ENCODE data around the gene PTX3. TPM values are rescaled to one million over a fixed set of nuclear protein-coding genes. Genes with fewer than 3 reads are reported as not detected.

The PTX3 gene
- total and polyA plus RNA-seq, 4 donors = 0.17 to 0.66 (median 0.28) TPM; not detected in 1

- DNase-seq (ENCODE audit: low spot score) = no peak
- no peaks in the 10 kb centered on the region for H3K36me3 ChIP-seq (ENCODE audit: control insufficient read depth in 4 of 4, insufficient read depth in 3 of 4, low read depth in 1 of 4, low read length in 3 of 4)
- no peak for TF ChIP-seq RAD21 (IDR thresholded peaks at IDR 0.05)
- TF ChIP-seq TAF1 (conservative IDR thresholded peaks at IDR 0.05) = no peak
- TF ChIP-seq HNF4G (IDR thresholded peaks at IDR 0.05) = no peak
- no peak for TF ChIP-seq CTCF (IDR thresholded peaks at IDR 0.05; ENCODE audit: low read depth, low read length, missing input control)
- no peak for TF ChIP-seq NR2F2 (IDR thresholded peaks at IDR 0.05)
- no peak for TF ChIP-seq MAX (IDR thresholded peaks at IDR 0.05)
- TF ChIP-seq ATF3 (IDR thresholded peaks at IDR 0.05) = no peak
- TF ChIP-seq FOXA2 (IDR thresholded peaks at IDR 0.05) = no peak
- no peak for TF ChIP-seq SP1 (IDR thresholded peaks at IDR 0.05)
- TF ChIP-seq GABPA (IDR thresholded peaks at IDR 0.05 in 1 of 2, conservative IDR thresholded peaks at IDR 0.05 in 1 of 2) = no peak
- TF ChIP-seq ZBTB33 (IDR thresholded peaks at IDR 0.05) = no peak
- TF ChIP-seq RXRA (IDR thresholded peaks at IDR 0.05) = no peak
- no peak for TF ChIP-seq YY1 (IDR thresholded peaks at IDR 0.05)
- no peak for TF ChIP-seq REST (IDR thresholded peaks at IDR 0.05)
- TF ChIP-seq FOXA1 (IDR thresholded peaks at IDR 0.05) = no peak
- TF ChIP-seq JUND (IDR thresholded peaks at IDR 0.05) = no peak
- TF ChIP-seq EGR1 (IDR thresholded peaks at IDR 0.05; ENCODE audit: low read depth in 2 of 2) = no peak
- H3K27me3 ChIP-seq (ENCODE audit: control insufficient read depth in 4 of 4, insufficient read depth in 4 of 4, low read length in 3 of 4) = no peaks in the 10 kb centered on the region
- H3K9me3 ChIP-seq (ENCODE audit: control insufficient read depth in 4 of 4, low read length in 3 of 4) = no peaks in the 10 kb centered on the region
- H3K4me3 ChIP-seq (ENCODE audit: low read depth in 1 of 3, low read length in 3 of 3) = no peak overlapping the region
- H3K9ac ChIP-seq (ENCODE audit: low read depth in 1 of 2, low read length in 2 of 2) = no peak overlapping the region
- H3K27ac ChIP-seq (ENCODE audit: low read depth in 1 of 2, low read length in 2 of 2) = no peak overlapping the region
- no peaks in the 10 kb centered on the region for H3K4me1 ChIP-seq (ENCODE audit: control insufficient read depth in 4 of 4, insufficient read depth in 4 of 4, low read length in 3 of 4)
Observed at GRCh38 chr3:157393113-157393512, 43.5 kb upstream of the PTX3 start.

GRCh38 chr3:157394411-157394810 lies 42.2 kb upstream of the PTX3 start:
- H3K4me3 ChIP-seq (ENCODE audit: low read depth in 1 of 3, low read length in 3 of 3) = no peak overlapping the region
- no peak for DNase-seq (ENCODE audit: low spot score)

More at GRCh38 chr3:157394411-157394810, 42.2 kb upstream of the PTX3 start:
- H3K4me1 ChIP-seq (ENCODE audit: control insufficient read depth in 4 of 4, insufficient read depth in 4 of 4, low read length in 3 of 4) = no peaks in the 10 kb centered on the region
- H3K9me3 ChIP-seq (ENCODE audit: control insufficient read depth in 4 of 4, low read length in 3 of 4) = no peaks in the 10 kb centered on the region
- TF ChIP-seq FOXA2 (IDR thresholded peaks at IDR 0.05) = no peak
- TF ChIP-seq RAD21 (IDR thresholded peaks at IDR 0.05) = no peak
- TF ChIP-seq JUND (IDR thresholded peaks at IDR 0.05) = no peak
- no peak for TF ChIP-seq HNF4A (conservative IDR thresholded peaks at IDR 0.05)
- no peak for TF ChIP-seq CTCF (IDR thresholded peaks at IDR 0.05; ENCODE audit: low read depth, low read length, missing input control)
- WGBS = 67% methylated on average over 1 of the region's 1 CpG
- H3K27ac ChIP-seq (ENCODE audit: low read depth in 1 of 2, low read length in 2 of 2) = no peak overlapping the region
- H3K27me3 ChIP-seq (ENCODE audit: control insufficient read depth in 4 of 4, insufficient read depth in 4 of 4, low read length in 3 of 4) = no peaks in the 10 kb centered on the region
- H3K36me3 ChIP-seq (ENCODE audit: control insufficient read depth in 4 of 4, insufficient read depth in 3 of 4, low read depth in 1 of 4, low read length in 3 of 4) = no peaks in the 10 kb centered on the region
- no peak overlapping the region for H3K9ac ChIP-seq (ENCODE audit: low read depth in 1 of 2, low read length in 2 of 2)
